Activated naive CD8-positive, alpha-beta T cell treated with anti-CD3 and anti-CD28 coated beads for 36 hours (primary cell): ENCODE results near the gene BCL2L2. TPM values are rescaled to one million over a fixed set of nuclear protein-coding genes. Genes with fewer than 3 reads are reported as not detected.
"Not testable (repeated sequence)": the region's sequence is repeated elsewhere in the genome, so short reads cannot be mapped to it uniquely, and the experiment has no call there.

Experiments
- DNase-seq: peaks from one replicate; pipeline ENCODE4 v3.0.0; 2021
- H3K27ac Mint-ChIP-seq: one replicate; pipeline ENCODE4 v1.8.0; 2022; ENCODE audit warnings: mild to moderate bottlenecking, moderate library complexity, mixed read lengths
- H3K27me3 Mint-ChIP-seq: one replicate; pipeline ENCODE4 v1.8.0; 2022; ENCODE audit warnings: mild to moderate bottlenecking, mixed read lengths
- H3K36me3 Mint-ChIP-seq: one replicate; pipeline ENCODE4 v1.8.0; 2021; ENCODE audit warnings: mild to moderate bottlenecking, mixed read lengths
- H3K4me1 Mint-ChIP-seq: one replicate; pipeline ENCODE4 v1.8.0; 2021; ENCODE audit warnings: mixed read lengths
- H3K4me3 Mint-ChIP-seq: one replicate; pipeline ENCODE4 v1.8.0; 2022; ENCODE audit warnings: mild to moderate bottlenecking, moderate library complexity, mixed read lengths
- H3K9me3 Mint-ChIP-seq: one replicate; pipeline ENCODE4 v1.8.0; 2022; ENCODE audit warnings: mixed read lengths
- total RNA-seq, 2 experiments: library from RNA; stranded (reverse); gene quantifications; one replicate each; pipeline ENCODE4 v1.2.3, GENCODE V29; 2021

The BCL2L2 gene
- total RNA-seq, 2 experiments from 2014 or later = 1.4 to 1.8 TPM

DNA sequence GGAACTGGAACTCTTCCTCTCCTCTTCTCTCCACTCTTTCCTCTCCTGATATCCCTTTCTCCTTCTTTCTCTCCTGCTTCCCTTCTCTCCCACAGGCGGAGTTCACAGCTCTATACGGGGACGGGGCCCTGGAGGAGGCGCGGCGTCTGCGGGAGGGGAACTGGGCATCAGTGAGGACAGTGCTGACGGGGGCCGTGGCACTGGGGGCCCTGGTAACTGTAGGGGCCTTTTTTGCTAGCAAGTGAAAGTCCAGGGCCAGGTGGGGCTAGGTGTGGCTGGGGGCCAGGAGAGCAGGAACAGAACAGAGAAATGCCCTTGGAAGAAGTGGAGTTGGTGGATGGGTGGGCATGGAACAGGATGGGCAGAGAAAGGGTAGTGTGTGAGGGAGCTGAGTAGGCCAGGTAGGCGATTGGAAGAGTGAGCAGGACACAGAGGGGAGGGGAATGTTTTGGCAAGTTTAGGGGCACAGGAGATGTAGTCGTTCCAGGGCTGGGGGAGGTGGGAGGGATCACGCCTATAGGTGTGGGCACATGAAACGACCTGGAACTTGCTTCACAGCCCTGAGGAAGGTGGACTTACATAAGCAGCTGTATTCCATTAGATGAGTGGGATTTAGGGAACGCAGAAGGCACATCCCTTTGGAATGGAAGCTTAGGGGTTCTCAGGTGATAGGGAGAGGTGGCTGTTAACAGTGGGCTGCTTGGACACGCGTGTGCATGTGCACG lies 2.2 kb downstream of the BCL2L2 start:
- H3K4me1 Mint-ChIP-seq = no peaks in the 10 kb centered on the region
- H3K27ac Mint-ChIP-seq = no peak overlapping the region
- DNase-seq = no peak
- H3K36me3 Mint-ChIP-seq = no peaks in the 10 kb centered on the region
- H3K27me3 Mint-ChIP-seq = peaks cover 38% of the 10 kb centered on the region
- no peak overlapping the region for H3K4me3 Mint-ChIP-seq
- no peaks in the 10 kb centered on the region for H3K9me3 Mint-ChIP-seq

DNA sequence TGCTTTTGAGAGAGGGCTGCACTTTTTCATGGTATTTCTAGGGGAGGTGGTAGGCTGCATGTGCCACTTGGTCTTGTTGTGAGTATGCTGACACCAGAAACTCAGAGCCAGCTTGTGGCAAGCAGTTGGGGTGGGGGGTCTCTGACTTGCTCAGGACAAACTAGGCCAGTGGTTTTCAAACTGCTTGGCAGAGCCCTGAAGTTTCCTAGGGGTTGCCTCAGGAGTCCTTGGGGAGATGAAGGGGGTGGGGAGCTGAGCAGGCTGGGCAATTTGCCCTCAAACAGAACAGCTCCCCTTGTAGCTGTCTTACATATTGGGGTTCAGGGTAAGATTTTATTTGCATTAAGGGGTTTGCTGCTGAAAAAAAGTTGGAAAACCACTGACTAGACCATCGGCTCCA lies 3.9 kb downstream of the BCL2L2 start:
- H3K9me3 Mint-ChIP-seq = no peaks in the 10 kb centered on the region
- H3K27me3 Mint-ChIP-seq = peaks cover 30% of the 10 kb centered on the region
- no peak for DNase-seq
- H3K36me3 Mint-ChIP-seq = no peaks in the 10 kb centered on the region
- no peaks in the 10 kb centered on the region for H3K4me1 Mint-ChIP-seq
- no peak overlapping the region for H3K27ac Mint-ChIP-seq
- no peak overlapping the region for H3K4me3 Mint-ChIP-seq

DNA sequence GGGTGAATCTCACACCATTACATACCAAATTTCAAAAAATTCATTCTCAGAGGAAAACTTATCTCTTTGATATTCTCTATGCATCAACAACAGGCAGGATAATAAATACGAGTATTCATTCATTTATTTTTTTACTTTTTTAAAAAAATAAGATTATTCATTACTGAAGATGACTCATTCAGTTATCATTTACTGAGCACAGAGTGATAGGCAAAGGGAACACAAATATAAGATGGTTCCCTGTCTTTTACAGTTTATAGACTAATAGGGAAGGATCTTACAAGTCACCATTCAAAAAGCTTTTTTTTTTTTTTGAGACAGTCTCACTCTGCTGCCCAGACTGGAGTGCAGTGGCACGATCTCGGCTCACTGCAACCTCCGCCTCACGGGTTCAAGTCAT lies 9.7 kb downstream of the BCL2L2 start:
- no peaks in the 10 kb centered on the region for H3K27me3 Mint-ChIP-seq
- H3K4me3 Mint-ChIP-seq = no peak overlapping the region
- H3K27ac Mint-ChIP-seq = no peak overlapping the region
- no peak for DNase-seq
- H3K36me3 Mint-ChIP-seq = no peaks in the 10 kb centered on the region
- peaks cover 6% of the 10 kb centered on the region for H3K4me1 Mint-ChIP-seq
- peaks cover 1% of the 10 kb centered on the region for H3K9me3 Mint-ChIP-seq

DNA sequence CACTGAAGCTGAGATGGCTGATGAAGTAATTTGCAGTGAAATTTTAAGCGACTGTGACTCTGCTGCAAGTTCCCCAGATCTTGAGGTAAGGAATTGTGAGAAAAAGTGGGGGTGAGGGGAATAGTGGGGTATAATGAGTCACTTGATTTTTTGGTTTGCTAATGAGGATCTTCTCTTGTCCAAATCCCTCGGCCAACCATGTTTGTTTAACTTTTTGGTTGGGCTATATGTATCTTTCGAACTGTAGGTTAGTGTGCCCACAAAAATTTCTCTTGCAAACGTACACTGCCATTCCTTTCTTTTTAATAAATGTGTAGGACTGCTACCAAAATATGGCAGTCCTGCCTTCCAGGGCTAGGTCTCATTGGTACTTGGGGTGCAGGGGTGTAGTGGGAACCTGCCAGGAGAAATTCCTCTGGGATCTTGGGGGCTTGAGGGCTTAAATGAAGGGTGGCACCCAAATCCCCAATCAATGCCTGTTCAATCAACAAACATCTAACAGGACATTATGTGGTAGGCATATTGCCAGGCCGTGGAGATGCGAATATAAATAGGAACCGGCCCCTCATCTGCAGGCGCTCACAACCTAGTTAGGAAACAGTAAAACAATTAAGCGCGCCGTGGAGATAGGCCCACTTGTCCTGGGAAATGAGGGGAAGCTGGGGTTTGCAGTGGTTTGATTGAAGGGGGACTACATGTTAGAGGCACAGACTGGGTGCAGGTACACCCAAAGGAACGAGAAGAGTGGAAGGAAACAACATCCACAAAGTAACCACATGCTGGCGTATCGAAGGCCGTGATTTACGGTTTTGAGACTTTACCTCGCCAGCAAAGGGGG lies 13.3 kb downstream of the BCL2L2 start:
- H3K4me3 Mint-ChIP-seq = peak overlapping the region; percentile 92
- DNase-seq = no peak
- peaks cover 1% of the 10 kb centered on the region for H3K9me3 Mint-ChIP-seq
- no peaks in the 10 kb centered on the region for H3K27me3 Mint-ChIP-seq
- peaks cover 23% of the 10 kb centered on the region for H3K4me1 Mint-ChIP-seq
- H3K27ac Mint-ChIP-seq = peak overlapping the region; percentile 97
- peaks cover 20% of the 10 kb centered on the region for H3K36me3 Mint-ChIP-seq

DNA sequence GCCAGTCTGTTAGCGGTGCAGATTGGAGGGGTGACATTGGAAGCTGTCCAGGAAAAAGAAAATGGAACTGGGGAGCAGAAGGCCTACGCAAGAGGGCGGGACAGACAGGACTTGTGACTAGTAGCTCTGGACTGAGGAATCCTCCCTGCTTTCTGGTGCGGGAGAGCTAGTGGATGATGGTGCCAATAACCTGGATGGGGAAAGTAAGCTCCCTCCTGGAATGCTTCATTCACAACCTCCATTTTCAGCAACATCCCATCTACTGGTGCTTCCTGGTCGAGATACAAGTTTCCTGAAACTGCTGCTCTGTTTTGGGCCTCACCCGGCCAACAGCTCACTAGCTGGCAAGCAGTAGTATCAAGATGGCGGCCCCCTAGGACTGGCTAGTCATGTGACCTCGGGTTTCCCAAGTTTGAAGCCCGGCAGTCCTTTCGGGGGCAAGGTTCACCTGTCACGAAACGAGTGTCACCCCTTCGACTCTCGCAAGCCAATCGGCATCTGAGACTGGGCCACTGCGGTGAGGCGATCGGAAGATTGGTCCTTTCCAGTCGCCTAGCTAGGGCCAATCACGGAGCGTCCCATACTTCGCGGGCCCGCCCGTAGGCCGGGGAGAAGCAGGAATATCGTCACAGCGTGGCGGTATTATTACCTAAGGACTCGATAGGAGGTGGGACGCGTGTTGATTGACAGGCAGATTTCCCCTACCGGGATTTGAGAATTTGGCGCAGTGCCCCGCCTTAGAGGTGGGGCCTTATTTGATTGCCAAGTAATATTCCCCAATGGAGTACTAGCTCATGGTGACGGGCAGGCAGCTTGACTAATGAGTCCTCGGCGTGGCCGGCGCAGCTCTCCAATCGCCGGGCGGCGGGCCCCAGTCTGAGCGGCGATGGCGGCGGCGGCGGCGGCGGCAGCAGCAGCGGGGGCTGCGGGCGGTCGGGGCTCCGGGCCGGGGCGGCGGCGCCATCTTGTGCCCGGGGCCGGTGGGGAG lies 14.2 kb downstream of the BCL2L2 start, which contains the start of gene PABPN1:
TSS of gene PABPN1 (plus strand) at position 874 of the 988 bp plus-strand sequence. CDS start at position 887, 13 bp downstream.
- peak; percentile 97 for DNase-seq
- H3K36me3 Mint-ChIP-seq = peaks cover 23% of the 10 kb centered on the region
- H3K27ac Mint-ChIP-seq = peak within 1 kb of the TSS; percentile 97
- H3K27me3 Mint-ChIP-seq = no peaks in the 10 kb centered on the region
- peak within 1 kb of the TSS; percentile 93 for H3K4me3 Mint-ChIP-seq
- H3K9me3 Mint-ChIP-seq = peaks cover 1% of the 10 kb centered on the region
- peaks cover 23% of the 10 kb centered on the region for H3K4me1 Mint-ChIP-seq

DNA sequence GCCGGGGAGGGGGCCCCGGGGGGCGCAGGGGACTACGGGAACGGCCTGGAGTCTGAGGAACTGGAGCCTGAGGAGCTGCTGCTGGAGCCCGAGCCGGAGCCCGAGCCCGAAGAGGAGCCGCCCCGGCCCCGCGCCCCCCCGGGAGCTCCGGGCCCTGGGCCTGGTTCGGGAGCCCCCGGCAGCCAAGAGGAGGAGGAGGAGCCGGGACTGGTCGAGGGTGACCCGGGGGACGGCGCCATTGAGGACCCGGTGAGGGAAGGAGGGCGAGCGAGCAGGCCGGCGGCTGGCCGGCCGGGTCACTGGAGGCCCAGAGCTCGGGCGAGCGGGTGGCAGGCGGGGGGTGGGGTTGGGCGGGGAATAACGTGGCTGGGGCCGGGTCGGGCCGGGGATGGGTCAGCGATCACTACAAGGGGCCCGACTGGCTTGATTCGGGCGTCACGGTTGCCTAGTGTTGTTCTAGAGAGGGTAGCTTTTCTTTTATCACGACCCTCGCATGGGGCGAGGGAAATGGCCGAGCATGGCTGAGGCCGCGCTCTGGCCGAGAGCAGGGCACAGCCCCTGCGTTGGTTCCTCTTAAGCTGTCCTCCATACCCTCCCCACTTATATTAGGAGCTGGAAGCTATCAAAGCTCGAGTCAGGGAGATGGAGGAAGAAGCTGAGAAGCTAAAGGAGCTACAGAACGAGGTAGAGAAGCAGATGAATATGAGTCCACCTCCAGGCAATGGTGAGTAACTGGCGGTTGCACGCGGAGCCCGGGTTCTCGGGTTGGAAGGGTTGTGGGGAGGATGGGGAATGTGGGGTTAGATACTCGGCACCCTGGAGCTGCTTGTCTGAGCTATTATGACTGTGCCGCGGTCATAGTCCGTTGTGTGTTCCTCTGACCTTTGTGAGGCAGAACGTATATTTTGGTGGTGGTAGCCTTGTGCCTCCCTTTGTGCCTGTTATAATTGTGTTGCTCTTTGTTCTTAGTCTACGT lies 15.2 kb downstream of the BCL2L2 start:
- peaks cover 23% of the 10 kb centered on the region for H3K4me1 Mint-ChIP-seq
- peak overlapping the region; percentile 95 for H3K27ac Mint-ChIP-seq
- H3K27me3 Mint-ChIP-seq = no peaks in the 10 kb centered on the region
- DNase-seq = peak; percentile 68
- H3K4me3 Mint-ChIP-seq = peak overlapping the region; percentile 93
- peaks cover 23% of the 10 kb centered on the region for H3K36me3 Mint-ChIP-seq
- H3K9me3 Mint-ChIP-seq = peaks cover 1% of the 10 kb centered on the region

- H3K9me3 Mint-ChIP-seq = peaks cover 1% of the 10 kb centered on the region
- H3K27ac Mint-ChIP-seq = peak overlapping the region; percentile 95
- no peak for DNase-seq
- H3K4me1 Mint-ChIP-seq = peaks cover 23% of the 10 kb centered on the region
- peak overlapping the region; percentile 93 for H3K4me3 Mint-ChIP-seq
- no peaks in the 10 kb centered on the region for H3K27me3 Mint-ChIP-seq
- H3K36me3 Mint-ChIP-seq = peaks cover 23% of the 10 kb centered on the region
These were observed 16.2 kb downstream of the BCL2L2 start for GRCh38 chr14:23322568-23323517.

DNA sequence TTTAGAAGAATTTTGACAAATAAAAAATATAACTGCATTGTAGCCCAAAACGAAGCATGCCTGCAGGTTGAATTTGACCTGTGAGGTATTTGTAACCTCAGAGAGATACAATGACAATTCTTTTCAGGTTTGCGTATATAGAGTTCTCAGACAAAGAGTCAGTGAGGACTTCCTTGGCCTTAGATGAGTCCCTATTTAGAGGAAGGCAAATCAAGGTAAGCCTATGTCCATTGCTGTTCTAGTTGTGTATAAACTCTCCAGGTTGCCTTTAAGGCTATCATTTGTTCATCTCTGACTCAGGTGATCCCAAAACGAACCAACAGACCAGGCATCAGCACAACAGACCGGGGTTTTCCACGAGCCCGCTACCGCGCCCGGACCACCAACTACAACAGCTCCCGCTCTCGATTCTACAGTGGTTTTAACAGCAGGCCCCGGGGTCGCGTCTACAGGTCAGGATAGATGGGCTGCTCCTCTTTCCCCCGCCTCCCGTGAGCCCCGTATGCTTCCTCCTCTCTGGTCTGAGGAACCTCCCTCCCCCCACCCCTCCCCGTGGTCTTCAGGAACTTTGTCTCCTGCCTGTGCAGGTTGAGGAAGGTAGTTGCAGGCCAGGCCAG lies 17.3 kb downstream of the BCL2L2 start:
- DNase-seq = no peak
- H3K27me3 Mint-ChIP-seq = no peaks in the 10 kb centered on the region
- peak overlapping the region; percentile 29 for H3K27ac Mint-ChIP-seq
- peaks cover 23% of the 10 kb centered on the region for H3K4me1 Mint-ChIP-seq
- H3K9me3 Mint-ChIP-seq = peaks cover 1% of the 10 kb centered on the region
- H3K4me3 Mint-ChIP-seq = peak overlapping the region; percentile 18
- H3K36me3 Mint-ChIP-seq = peaks cover 23% of the 10 kb centered on the region

DNA sequence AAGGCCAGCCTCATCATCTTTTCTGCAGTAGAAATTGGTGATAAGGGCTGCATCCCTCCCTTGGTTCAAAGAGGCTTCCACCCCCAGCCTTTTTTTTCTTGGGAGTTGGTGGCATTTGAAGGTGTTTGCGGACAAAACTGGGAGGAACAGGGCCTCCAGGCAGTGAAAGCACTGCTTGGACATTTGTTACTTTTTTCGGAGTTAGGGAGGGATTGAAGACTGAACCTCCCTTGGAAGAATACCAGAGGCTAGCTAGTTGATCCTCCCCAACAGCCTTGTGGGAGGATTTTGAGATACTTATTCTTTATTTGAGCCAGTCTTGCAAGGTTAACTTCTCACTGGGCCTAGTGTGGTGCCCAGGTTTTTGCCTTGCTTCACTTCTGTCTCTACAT lies 17.8 kb downstream of the BCL2L2 start:
- Mint-ChIP-seq H3K4me3 (peak overlapping the region; percentile 18), H3K27me3 (no peaks in the 10 kb centered on the region), H3K36me3 (peaks cover 23% of the 10 kb centered on the region), H3K4me1 (peaks cover 23% of the 10 kb centered on the region), H3K9me3 (peaks cover 1% of the 10 kb centered on the region), H3K27ac (no peak overlapping the region)
- no peak for DNase-seq

DNA sequence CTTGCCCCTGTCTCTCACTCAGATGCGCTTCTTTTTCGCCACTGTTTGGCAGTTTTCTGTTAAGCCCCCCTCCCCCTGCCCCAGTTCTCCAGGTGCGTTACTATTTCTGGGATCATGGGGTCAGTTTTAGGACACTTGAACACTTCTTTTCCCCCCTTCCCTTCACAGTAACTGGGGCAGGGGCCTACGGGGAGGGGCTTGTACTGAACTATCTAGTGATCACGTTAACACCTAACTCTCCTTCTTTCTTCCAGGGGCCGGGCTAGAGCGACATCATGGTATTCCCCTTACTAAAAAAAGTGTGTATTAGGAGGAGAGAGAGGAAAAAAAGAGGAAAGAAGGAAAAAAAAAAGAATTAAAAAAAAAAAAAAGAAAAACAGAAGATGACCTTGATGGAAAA lies 18.4 kb downstream of the BCL2L2 start:
- Mint-ChIP-seq H3K9me3 (no peaks in the 10 kb centered on the region), H3K36me3 (peaks cover 23% of the 10 kb centered on the region), H3K4me1 (peaks cover 19% of the 10 kb centered on the region), H3K27me3 (no peaks in the 10 kb centered on the region), H3K4me3 (no peak overlapping the region), H3K27ac (no peak overlapping the region)
- DNase-seq = no peak

- Mint-ChIP-seq H3K4me1 (peaks cover 17% of the 10 kb centered on the region), H3K27ac (peak overlapping the region; percentile 42), H3K36me3 (peaks cover 23% of the 10 kb centered on the region)
- not testable (repeated sequence) for DNase-seq, H3K9me3 Mint-ChIP-seq, H3K27me3 Mint-ChIP-seq, H3K4me3 Mint-ChIP-seq
These were observed 19.1 kb downstream of the BCL2L2 start for GRCh38 chr14:23325746-23326145.

DNA sequence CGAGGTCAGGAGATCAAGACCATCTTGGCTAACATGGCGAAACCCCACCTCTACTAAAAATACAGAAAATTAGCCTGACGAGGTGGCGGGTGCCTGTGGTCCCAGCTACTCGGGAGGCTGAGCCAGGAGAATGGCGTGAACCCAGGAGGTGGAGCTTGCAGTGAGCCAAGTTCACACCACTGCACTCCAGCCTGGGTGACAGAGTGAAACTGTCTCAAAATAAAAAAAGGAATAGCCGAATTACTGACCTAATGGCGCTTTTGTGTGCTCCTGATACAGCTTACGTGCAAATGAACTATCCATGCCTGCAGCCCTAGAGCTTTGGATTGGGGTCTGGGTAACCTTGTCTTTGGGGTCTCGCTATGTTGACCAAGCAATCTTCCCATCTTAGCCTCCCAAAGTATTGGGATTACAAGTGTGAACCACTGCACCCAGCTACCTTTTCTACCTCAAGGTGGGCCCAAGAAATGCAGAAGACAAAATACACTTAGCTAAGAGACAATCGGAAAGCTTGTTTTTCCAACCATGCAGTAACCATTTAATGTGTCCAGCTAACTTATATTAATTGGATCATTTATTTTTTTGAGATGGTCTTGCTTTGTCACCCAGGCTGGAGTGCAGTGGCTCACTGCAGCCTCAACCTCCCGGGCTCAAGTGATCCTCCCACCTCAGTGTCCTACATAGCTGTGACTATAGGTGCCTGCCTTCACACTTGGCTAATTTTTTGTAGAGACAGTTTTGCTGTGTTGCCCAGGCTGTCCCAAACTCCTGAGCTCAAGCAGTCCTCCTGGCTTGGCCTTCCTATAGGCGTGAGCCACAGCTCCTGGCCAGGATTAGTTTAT lies 20.1 kb downstream of the BCL2L2 start:
- H3K36me3 Mint-ChIP-seq = peaks cover 23% of the 10 kb centered on the region
- DNase-seq = no peak
- no peak overlapping the region for H3K4me3 Mint-ChIP-seq
- H3K27me3 Mint-ChIP-seq = no peaks in the 10 kb centered on the region
- H3K4me1 Mint-ChIP-seq = peaks cover 17% of the 10 kb centered on the region
- no peaks in the 10 kb centered on the region for H3K9me3 Mint-ChIP-seq
- H3K27ac Mint-ChIP-seq = no peak overlapping the region
